Measurements from ENCODE around the gene NPM3. TPM values are rescaled to one million over a fixed set of nuclear protein-coding genes. Genes with fewer than 3 reads are reported as not detected.

NPM3 gene
- total and polyA plus RNA-seq, 4 donors = 3.4 to 24.9 (median 12.4) TPM

DNA sequence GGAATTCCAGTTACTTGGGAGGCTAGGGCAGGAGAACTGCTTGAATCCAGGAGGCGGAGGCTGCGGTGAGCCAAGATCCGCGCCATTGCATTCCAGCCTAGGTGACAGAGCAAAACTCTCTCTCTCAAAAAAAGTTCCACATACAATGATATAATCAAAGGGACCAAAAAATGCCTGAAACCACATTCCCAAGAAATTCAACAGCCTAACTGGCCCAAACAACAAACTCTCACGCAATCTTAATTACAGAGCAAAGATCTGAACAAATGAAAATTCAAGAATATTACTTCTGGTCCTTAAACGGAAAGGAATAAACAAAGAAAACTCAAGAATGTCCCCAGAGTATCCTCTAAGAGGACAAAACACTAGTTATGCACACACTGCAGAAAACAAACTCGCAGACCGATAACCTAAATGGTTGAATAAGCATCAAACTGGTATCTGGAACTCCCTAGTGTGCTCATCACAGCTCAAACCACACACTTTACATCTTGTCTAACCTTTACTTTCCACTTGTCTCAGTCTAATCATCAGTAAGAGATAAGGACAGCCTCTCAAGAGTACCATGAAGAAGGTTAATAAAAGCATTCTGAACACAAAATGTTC lies 31.3 kb upstream of the NPM3 start:
- WGBS = 82% methylated on average over 8 of the region's 8 CpGs
- peaks cover 9 to 39% (median 23%) of the 10 kb centered on the region in 4 donors for H3K4me1 ChIP-seq (ENCODE audit: control insufficient read depth in 4 of 4, insufficient read depth in 4 of 4, low read length in 3 of 4)
- H3K9me3 ChIP-seq (ENCODE audit: control insufficient read depth in 4 of 4, low read length in 3 of 4) = no peaks in the 10 kb centered on the region
- no peak for TF ChIP-seq GABPA (IDR thresholded peaks at IDR 0.05 in 1 of 2, conservative IDR thresholded peaks at IDR 0.05 in 1 of 2)
- DNase-seq (ENCODE audit: low spot score) = no peak
- no peaks in the 10 kb centered on the region for H3K27me3 ChIP-seq (ENCODE audit: control insufficient read depth in 4 of 4, insufficient read depth in 4 of 4, low read length in 3 of 4)
- H3K36me3 ChIP-seq (ENCODE audit: control insufficient read depth in 4 of 4, insufficient read depth in 3 of 4, low read depth in 1 of 4, low read length in 3 of 4) = peaks cover 2 to 11% (median 11%) of the 10 kb centered on the region in 4 donors
- no peak overlapping the region for H3K4me3 ChIP-seq (ENCODE audit: low read depth in 1 of 3, low read length in 3 of 3)
- no peak overlapping the region for H3K27ac ChIP-seq (ENCODE audit: low read depth in 1 of 2, low read length in 2 of 2)
- no peak overlapping the region for H3K9ac ChIP-seq (ENCODE audit: low read depth in 1 of 2, low read length in 2 of 2)

DNA sequence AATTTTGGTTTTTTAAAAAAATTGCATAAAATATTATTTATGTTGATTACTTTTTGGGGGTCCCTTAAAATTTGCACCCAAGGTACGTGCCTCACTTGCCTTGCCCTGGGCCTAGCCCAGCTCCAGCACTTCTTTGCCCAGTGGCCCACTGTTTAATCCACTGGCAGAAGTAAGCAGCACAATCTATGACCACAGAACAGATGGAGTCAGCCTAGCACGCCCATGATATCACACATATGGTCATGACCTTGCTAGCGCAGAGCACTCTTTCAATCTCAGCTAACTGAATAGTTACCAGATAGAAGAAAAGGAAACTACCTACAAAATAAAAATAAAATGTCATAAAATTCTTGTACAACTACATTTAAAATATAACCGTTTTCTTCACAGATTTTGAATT lies 29.4 kb upstream of the NPM3 start:
- no peak for TF ChIP-seq YY1 (IDR thresholded peaks at IDR 0.05)
- no peak for TF ChIP-seq FOXA2 (IDR thresholded peaks at IDR 0.05)
- TF ChIP-seq SP1 (IDR thresholded peaks at IDR 0.05) = no peak
- TF ChIP-seq NR2F2 (IDR thresholded peaks at IDR 0.05) = no peak
- TF ChIP-seq EGR1 (IDR thresholded peaks at IDR 0.05; ENCODE audit: low read depth in 2 of 2) = no peak
- TF ChIP-seq, protein P1, sequence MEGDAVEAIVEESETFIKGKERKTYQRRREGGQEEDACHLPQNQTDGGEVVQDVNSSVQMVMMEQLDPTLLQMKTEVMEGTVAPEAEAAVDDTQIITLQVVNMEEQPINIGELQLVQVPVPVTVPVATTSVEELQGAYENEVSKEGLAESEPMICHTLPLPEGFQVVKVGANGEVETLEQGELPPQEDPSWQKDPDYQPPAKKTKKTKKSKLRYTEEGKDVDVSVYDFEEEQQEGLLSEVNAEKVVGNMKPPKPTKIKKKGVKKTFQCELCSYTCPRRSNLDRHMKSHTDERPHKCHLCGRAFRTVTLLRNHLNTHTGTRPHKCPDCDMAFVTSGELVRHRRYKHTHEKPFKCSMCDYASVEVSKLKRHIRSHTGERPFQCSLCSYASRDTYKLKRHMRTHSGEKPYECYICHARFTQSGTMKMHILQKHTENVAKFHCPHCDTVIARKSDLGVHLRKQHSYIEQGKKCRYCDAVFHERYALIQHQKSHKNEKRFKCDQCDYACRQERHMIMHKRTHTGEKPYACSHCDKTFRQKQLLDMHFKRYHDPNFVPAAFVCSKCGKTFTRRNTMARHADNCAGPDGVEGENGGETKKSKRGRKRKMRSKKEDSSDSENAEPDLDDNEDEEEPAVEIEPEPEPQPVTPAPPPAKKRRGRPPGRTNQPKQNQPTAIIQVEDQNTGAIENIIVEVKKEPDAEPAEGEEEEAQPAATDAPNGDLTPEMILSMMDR (IDR thresholded peaks at IDR 0.05; ENCODE audit: low read depth, low read length, missing input control) = no peak
- TF ChIP-seq HNF4G (IDR thresholded peaks at IDR 0.05) = no peak
- TF ChIP-seq FOXA1 (IDR thresholded peaks at IDR 0.05) = no peak
- TF ChIP-seq, protein P2, sequence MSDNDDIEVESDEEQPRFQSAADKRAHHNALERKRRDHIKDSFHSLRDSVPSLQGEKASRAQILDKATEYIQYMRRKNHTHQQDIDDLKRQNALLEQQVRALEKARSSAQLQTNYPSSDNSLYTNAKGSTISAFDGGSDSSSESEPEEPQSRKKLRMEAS (IDR thresholded peaks at IDR 0.05) = no peak
- TF ChIP-seq RAD21 (IDR thresholded peaks at IDR 0.05) = no peak
- TF ChIP-seq, protein P3, sequence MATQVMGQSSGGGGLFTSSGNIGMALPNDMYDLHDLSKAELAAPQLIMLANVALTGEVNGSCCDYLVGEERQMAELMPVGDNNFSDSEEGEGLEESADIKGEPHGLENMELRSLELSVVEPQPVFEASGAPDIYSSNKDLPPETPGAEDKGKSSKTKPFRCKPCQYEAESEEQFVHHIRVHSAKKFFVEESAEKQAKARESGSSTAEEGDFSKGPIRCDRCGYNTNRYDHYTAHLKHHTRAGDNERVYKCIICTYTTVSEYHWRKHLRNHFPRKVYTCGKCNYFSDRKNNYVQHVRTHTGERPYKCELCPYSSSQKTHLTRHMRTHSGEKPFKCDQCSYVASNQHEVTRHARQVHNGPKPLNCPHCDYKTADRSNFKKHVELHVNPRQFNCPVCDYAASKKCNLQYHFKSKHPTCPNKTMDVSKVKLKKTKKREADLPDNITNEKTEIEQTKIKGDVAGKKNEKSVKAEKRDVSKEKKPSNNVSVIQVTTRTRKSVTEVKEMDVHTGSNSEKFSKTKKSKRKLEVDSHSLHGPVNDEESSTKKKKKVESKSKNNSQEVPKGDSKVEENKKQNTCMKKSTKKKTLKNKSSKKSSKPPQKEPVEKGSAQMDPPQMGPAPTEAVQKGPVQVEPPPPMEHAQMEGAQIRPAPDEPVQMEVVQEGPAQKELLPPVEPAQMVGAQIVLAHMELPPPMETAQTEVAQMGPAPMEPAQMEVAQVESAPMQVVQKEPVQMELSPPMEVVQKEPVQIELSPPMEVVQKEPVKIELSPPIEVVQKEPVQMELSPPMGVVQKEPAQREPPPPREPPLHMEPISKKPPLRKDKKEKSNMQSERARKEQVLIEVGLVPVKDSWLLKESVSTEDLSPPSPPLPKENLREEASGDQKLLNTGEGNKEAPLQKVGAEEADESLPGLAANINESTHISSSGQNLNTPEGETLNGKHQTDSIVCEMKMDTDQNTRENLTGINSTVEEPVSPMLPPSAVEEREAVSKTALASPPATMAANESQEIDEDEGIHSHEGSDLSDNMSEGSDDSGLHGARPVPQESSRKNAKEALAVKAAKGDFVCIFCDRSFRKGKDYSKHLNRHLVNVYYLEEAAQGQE (IDR thresholded peaks at IDR 0.05) = no peak
- TF ChIP-seq RXRA (IDR thresholded peaks at IDR 0.05) = no peak
- TF ChIP-seq, protein P4, sequence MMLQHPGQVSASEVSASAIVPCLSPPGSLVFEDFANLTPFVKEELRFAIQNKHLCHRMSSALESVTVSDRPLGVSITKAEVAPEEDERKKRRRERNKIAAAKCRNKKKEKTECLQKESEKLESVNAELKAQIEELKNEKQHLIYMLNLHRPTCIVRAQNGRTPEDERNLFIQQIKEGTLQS (IDR thresholded peaks at IDR 0.05) = no peak
- no peak for TF ChIP-seq JUND (IDR thresholded peaks at IDR 0.05)
- no peak for TF ChIP-seq GABPA (IDR thresholded peaks at IDR 0.05 in 1 of 2, conservative IDR thresholded peaks at IDR 0.05 in 1 of 2)
- no peak for TF ChIP-seq HNF4A (conservative IDR thresholded peaks at IDR 0.05)
- no peak for TF ChIP-seq TAF1 (conservative IDR thresholded peaks at IDR 0.05)
- TF ChIP-seq, protein P5, sequence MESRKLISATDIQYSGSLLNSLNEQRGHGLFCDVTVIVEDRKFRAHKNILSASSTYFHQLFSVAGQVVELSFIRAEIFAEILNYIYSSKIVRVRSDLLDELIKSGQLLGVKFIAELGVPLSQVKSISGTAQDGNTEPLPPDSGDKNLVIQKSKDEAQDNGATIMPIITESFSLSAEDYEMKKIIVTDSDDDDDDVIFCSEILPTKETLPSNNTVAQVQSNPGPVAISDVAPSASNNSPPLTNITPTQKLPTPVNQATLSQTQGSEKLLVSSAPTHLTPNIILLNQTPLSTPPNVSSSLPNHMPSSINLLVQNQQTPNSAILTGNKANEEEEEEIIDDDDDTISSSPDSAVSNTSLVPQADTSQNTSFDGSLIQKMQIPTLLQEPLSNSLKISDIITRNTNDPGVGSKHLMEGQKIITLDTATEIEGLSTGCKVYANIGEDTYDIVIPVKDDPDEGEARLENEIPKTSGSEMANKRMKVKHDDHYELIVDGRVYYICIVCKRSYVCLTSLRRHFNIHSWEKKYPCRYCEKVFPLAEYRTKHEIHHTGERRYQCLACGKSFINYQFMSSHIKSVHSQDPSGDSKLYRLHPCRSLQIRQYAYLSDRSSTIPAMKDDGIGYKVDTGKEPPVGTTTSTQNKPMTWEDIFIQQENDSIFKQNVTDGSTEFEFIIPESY (IDR thresholded peaks at IDR 0.05) = no peak
- Histone ChIP-seq H3K36me3 (ENCODE audit: control insufficient read depth in 4 of 4, insufficient read depth in 3 of 4, low read depth in 1 of 4, low read length in 3 of 4) (peaks cover 2 to 25% (median 15%) of the 10 kb centered on the region in 4 donors), H3K9ac (ENCODE audit: low read depth in 1 of 2, low read length in 2 of 2) (no peak overlapping the region), H3K27me3 (ENCODE audit: control insufficient read depth in 4 of 4, insufficient read depth in 4 of 4, low read length in 3 of 4) (no peaks in the 10 kb centered on the region), H3K27ac (ENCODE audit: low read depth in 1 of 2, low read length in 2 of 2) (no peak overlapping the region), H3K4me3 (ENCODE audit: low read depth in 1 of 3, low read length in 3 of 3) (no peak overlapping the region), H3K4me1 (ENCODE audit: control insufficient read depth in 4 of 4, insufficient read depth in 4 of 4, low read length in 3 of 4) (peaks cover 8 to 30% (median 17%) of the 10 kb centered on the region in 4 donors), H3K9me3 (ENCODE audit: control insufficient read depth in 4 of 4, low read length in 3 of 4) (no peaks in the 10 kb centered on the region)
- 89% methylated on average over 4 of the region's 4 CpGs for WGBS
- no peak for DNase-seq (ENCODE audit: low spot score)
